ENCODE measurements around the gene TMC3. TPM values are rescaled to one million over a fixed set of nuclear protein-coding genes. Genes with fewer than 3 reads are reported as not detected.

TMC3 gene
- total RNA-seq, 1 donor from 2014 or later = 0.52 TPM

- Mint-ChIP-seq H3K36me3 (ENCODE audit: low read depth, unreplicated experiment) (no peaks in the 10 kb centered on the region), H3K4me1 (ENCODE audit: low read depth, unreplicated experiment) (no peaks in the 10 kb centered on the region), H3K4me3 (ENCODE audit: unreplicated experiment) (no peak overlapping the region), H3K27me3 (ENCODE audit: low read depth, unreplicated experiment) (peaks cover 15% of the 10 kb centered on the region), H3K27ac (ENCODE audit: unreplicated experiment) (no peak overlapping the region), H3K9me3 (ENCODE audit: unreplicated experiment) (no peaks in the 10 kb centered on the region)
- DNase-seq (ENCODE audit: low read depth) (no peak), FAIRE-seq (no peak)
- H3K4me1 ChIP-seq (ENCODE audit: insufficient read depth, low read length) = no peaks in the 10 kb centered on the region
- no peak overlapping the region for H2AFZ ChIP-seq (ENCODE audit: low read depth, low read length)
- no peaks in the 10 kb centered on the region for H3K79me2 ChIP-seq (ENCODE audit: insufficient read depth, low read length)
- H3K27me3 ChIP-seq (ENCODE audit: insufficient read depth, low read length) = peaks cover 30% of the 10 kb centered on the region
- H3K27ac ChIP-seq (ENCODE audit: low read depth, low read length) = no peak overlapping the region
- H3K9me3 ChIP-seq (ENCODE audit: insufficient read depth, low read depth, low read length) = no peaks in the 10 kb centered on the region
- H4K20me1 ChIP-seq (ENCODE audit: insufficient read depth, low read length) = no peaks in the 10 kb centered on the region
- no peaks in the 10 kb centered on the region for H3K36me3 ChIP-seq (ENCODE audit: insufficient read depth, low read length)
- no peak overlapping the region for H3K4me3 ChIP-seq (ENCODE audit: insufficient read depth, low read depth, low read length)
- TF ChIP-seq CTCF (IDR thresholded peaks at IDR 0.05; ENCODE audit: insufficient read depth, low read depth, low read length) = no peak
- no peak for TF ChIP-seq EZH2 (IDR thresholded peaks at IDR 0.05; ENCODE audit: insufficient read depth, low read length)
- H3K4me2 ChIP-seq (ENCODE audit: low read length) = no peak overlapping the region
- no peak overlapping the region for H3K9ac ChIP-seq (ENCODE audit: low read length)
These were observed 27.4 kb downstream of the TMC3 start for GRCh38 chr15:81346611-81347010.

GRCh38 chr15:81343371-81343770 is 30.6 kb downstream of the TMC3 start:
- Mint-ChIP-seq H3K36me3 (ENCODE audit: low read depth, unreplicated experiment) (no peaks in the 10 kb centered on the region), H3K4me3 (ENCODE audit: unreplicated experiment) (no peak overlapping the region), H3K9me3 (ENCODE audit: unreplicated experiment) (no peaks in the 10 kb centered on the region), H3K27ac (ENCODE audit: unreplicated experiment) (no peak overlapping the region), H3K27me3 (ENCODE audit: low read depth, unreplicated experiment) (peaks cover 12% of the 10 kb centered on the region), H3K4me1 (ENCODE audit: low read depth, unreplicated experiment) (peaks cover 4% of the 10 kb centered on the region)
- Histone ChIP-seq H3K4me3 (ENCODE audit: insufficient read depth, low read depth, low read length) (no peak overlapping the region), H3K36me3 (ENCODE audit: insufficient read depth, low read length) (no peaks in the 10 kb centered on the region), H3K4me2 (ENCODE audit: low read length) (no peak overlapping the region), H4K20me1 (ENCODE audit: insufficient read depth, low read length) (no peaks in the 10 kb centered on the region), H2AFZ (ENCODE audit: low read depth, low read length) (no peak overlapping the region), H3K9me3 (ENCODE audit: insufficient read depth, low read depth, low read length) (no peaks in the 10 kb centered on the region), H3K9ac (ENCODE audit: low read length) (no peak overlapping the region), H3K27me3 (ENCODE audit: insufficient read depth, low read length) (peaks cover 24% of the 10 kb centered on the region), H3K27ac (ENCODE audit: low read depth, low read length) (no peak overlapping the region), H3K79me2 (ENCODE audit: insufficient read depth, low read length) (no peaks in the 10 kb centered on the region), H3K4me1 (ENCODE audit: insufficient read depth, low read length) (peaks cover 1% of the 10 kb centered on the region)
- FAIRE-seq (no peak), DNase-seq (ENCODE audit: low read depth) (no peak)
- no peak for TF ChIP-seq EZH2 (IDR thresholded peaks at IDR 0.05; ENCODE audit: insufficient read depth, low read length)
- no peak for TF ChIP-seq CTCF (IDR thresholded peaks at IDR 0.05; ENCODE audit: insufficient read depth, low read depth, low read length)

GRCh38 chr15:81341351-81341750 is 32.7 kb downstream of the TMC3 start:
- TF ChIP-seq CTCF (IDR thresholded peaks at IDR 0.05; ENCODE audit: insufficient read depth, low read depth, low read length) = no peak
- no peak for TF ChIP-seq EZH2 (IDR thresholded peaks at IDR 0.05; ENCODE audit: insufficient read depth, low read length)
- no peak for DNase-seq (ENCODE audit: low read depth)
- H3K4me3 ChIP-seq (ENCODE audit: insufficient read depth, low read depth, low read length) = no peak overlapping the region

More at GRCh38 chr15:81341351-81341750, 32.7 kb downstream of the TMC3 start:
- no peaks in the 10 kb centered on the region for H3K79me2 ChIP-seq (ENCODE audit: insufficient read depth, low read length)
- H3K9me3 ChIP-seq (ENCODE audit: insufficient read depth, low read depth, low read length) = no peaks in the 10 kb centered on the region
- H3K27ac ChIP-seq (ENCODE audit: low read depth, low read length) = no peak overlapping the region
- H3K4me3 Mint-ChIP-seq (ENCODE audit: unreplicated experiment) = no peak overlapping the region
- no peaks in the 10 kb centered on the region for H3K36me3 Mint-ChIP-seq (ENCODE audit: low read depth, unreplicated experiment)
- no peak for FAIRE-seq
- peaks cover 10% of the 10 kb centered on the region for H3K4me1 Mint-ChIP-seq (ENCODE audit: low read depth, unreplicated experiment)
- H4K20me1 ChIP-seq (ENCODE audit: insufficient read depth, low read length) = no peaks in the 10 kb centered on the region
- no peaks in the 10 kb centered on the region for H3K36me3 ChIP-seq (ENCODE audit: insufficient read depth, low read length)
- H3K27ac Mint-ChIP-seq (ENCODE audit: unreplicated experiment) = no peak overlapping the region
- no peak overlapping the region for H3K9ac ChIP-seq (ENCODE audit: low read length)
- H2AFZ ChIP-seq (ENCODE audit: low read depth, low read length) = no peak overlapping the region
- H3K4me2 ChIP-seq (ENCODE audit: low read length) = no peak overlapping the region
- H3K27me3 ChIP-seq (ENCODE audit: insufficient read depth, low read length) = peaks cover 16% of the 10 kb centered on the region
- H3K9me3 Mint-ChIP-seq (ENCODE audit: unreplicated experiment) = no peaks in the 10 kb centered on the region
- H3K4me1 ChIP-seq (ENCODE audit: insufficient read depth, low read length) = peaks cover 9% of the 10 kb centered on the region
- H3K27me3 Mint-ChIP-seq (ENCODE audit: low read depth, unreplicated experiment) = peaks cover 6% of the 10 kb centered on the region
